Measurements from ENCODE around the gene ETDB.

DNA sequence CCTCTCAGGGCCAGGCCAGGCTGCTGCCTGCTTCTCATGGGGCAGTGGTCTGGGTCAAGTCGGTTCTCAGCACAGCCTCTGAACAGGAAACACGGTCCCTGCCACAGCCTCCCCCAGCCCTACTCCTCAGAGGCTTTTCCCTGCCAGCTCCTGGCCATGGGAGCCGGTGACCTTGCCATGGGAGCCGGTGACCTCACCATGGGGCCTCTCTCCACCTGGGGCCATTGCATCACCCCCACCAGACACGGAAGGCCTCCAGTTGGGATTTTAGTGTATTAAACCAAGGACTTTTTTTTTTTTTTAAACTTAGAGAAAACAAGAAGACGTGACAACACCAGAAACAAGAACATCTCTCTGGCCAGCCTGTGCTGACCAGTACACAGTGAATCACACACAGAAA lies 25.6 kb downstream of the ETDB start:
- TF ChIP-seq MYBL2 (CRISPR knock-in tag; IDR thresholded peaks at IDR 0.05) (no peak), ZNF317 (CRISPR knock-in tag; IDR thresholded peaks at IDR 0.05; ENCODE audit: borderline replicate concordance, low read depth) (no peak), IRF2 (CRISPR knock-in tag; IDR thresholded peaks at IDR 0.05; ENCODE audit: borderline replicate concordance, low read depth) (no peak)
- TF ChIP-seq, protein P1, sequence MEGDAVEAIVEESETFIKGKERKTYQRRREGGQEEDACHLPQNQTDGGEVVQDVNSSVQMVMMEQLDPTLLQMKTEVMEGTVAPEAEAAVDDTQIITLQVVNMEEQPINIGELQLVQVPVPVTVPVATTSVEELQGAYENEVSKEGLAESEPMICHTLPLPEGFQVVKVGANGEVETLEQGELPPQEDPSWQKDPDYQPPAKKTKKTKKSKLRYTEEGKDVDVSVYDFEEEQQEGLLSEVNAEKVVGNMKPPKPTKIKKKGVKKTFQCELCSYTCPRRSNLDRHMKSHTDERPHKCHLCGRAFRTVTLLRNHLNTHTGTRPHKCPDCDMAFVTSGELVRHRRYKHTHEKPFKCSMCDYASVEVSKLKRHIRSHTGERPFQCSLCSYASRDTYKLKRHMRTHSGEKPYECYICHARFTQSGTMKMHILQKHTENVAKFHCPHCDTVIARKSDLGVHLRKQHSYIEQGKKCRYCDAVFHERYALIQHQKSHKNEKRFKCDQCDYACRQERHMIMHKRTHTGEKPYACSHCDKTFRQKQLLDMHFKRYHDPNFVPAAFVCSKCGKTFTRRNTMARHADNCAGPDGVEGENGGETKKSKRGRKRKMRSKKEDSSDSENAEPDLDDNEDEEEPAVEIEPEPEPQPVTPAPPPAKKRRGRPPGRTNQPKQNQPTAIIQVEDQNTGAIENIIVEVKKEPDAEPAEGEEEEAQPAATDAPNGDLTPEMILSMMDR (IDR thresholded peaks at IDR 0.05), result no peak
- TF ChIP-seq, protein P2, sequence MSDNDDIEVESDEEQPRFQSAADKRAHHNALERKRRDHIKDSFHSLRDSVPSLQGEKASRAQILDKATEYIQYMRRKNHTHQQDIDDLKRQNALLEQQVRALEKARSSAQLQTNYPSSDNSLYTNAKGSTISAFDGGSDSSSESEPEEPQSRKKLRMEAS (CRISPR knock-in tag; IDR thresholded peaks at IDR 0.05), result no peak
